NCI-H526 treated with DMSO at 0.1 percent for 48 hours (cell line): ENCODE data around the gene PPARA.

Experiments
- DNase-seq: peaks from one replicate; lab custom pipeline; 2025; lab: John Stamatoyannopoulos, UW

The PPARA gene

GRCh38 chr22:46150034-46150654 lies at the start of gene PPARA:
Gene PPARA (plus strand): TSS chr22:46150526. CDS start chr22:46198384, 47,858 bp downstream.
- DNase-seq, result peak; percentile 42

DNA sequence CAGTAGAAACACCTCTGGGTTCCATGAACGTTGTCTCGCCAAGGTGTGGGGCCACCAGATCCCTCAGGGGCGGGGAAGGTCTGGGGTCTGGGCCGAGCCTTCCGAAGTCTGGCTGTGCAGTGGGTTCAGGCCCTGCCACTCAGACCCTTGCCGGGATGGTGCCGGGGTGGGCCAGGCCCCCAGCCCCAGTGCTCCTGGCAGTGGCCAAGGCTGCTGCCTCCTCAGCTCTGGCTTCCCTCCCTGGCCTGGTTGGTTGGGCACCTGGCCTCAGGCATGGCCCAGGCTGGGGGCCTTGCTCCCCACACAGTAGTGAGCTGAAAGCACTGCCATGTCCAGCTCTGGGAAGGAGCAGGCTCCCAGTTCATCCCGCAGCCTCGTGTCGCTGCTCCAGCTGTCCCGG lies 48.2 kb upstream of the PPARA start:
- DNase-seq, result no peak

DNA sequence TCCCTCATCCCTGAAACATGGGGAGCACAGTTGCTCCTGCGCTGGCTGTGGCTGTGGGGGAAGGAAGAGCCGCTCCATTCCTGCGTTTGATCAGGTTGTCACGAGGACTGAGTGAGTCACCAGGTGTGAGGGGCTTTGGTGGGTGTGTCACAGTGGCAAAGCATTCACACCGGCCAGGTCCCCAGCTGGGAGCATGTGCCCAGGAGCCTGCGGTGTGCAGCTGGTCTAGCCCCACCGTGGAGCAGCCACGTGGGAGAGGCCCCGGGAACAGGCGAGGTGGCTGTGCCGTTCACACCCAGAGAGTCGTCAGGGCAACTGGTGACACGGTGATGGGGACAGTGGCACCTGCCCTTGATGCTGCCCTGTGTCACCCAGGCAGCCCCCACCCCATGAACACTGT lies 47.6 kb upstream of the PPARA start:
- DNase-seq, result no peak

DNA sequence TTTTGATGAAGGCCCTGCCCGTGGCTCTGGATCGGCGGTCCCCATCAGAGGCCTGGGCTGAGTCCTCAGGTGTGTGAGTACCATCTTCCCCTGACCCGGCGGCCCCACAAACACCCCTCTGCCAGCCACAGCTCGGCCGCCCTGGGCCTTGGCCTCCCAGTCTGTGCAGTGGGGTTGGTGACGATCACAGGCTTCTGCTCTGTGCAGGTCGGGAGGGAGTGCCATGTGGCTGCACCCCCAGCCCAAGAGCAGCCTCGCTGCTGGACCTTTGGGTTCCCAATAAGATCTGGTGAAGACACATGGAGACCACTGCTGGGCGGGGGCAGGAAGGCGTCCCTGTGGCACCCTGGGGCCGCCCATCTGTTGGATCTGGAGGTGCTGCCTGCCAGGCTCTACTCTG lies 47.1 kb upstream of the PPARA start:
- DNase-seq, result no peak

- DNase-seq, result no peak
These were observed 46.7 kb upstream of the PPARA start for GRCh38 chr22:46103664-46104063.

DNA sequence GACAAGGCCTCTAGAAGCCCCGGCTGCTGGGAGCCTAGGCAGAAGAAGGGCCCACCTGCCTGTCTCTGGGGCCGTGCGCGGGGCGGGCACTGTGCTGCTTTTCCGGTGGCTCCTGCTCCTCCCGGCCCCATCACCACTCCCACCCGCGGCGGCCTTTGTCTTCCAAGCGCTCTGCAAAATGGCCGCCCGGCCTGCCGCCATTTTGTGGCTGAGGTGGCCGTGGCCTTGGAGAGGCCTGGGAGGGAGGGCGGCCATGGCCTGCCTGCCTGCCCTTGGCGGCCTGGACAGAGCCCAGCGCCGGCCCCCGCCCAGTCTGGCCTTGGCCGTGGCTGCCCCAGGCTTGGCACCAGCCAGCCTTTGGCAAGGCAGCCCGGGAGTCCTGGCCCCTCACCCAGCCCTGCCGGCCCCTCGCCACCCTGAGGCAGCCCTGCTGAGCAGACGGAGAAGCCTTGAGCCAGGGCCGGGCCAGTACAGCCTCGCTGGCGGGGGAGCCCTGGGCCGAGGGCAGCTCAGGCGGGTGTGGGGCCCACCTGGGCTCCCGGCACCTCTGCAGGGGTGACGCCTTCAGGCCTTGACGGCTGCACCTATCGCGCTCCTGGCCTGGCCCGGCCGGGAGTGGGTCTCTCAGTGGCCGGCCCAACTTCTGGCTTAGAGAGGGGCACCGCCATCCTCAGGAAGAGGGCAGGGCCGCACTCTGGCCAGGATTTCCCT lies 46.0 kb upstream of the PPARA start:
- no peak for DNase-seq

GRCh38 chr22:46104881-46105493 lies 45.3 kb upstream of the PPARA start:
- DNase-seq, result no peak

DNA sequence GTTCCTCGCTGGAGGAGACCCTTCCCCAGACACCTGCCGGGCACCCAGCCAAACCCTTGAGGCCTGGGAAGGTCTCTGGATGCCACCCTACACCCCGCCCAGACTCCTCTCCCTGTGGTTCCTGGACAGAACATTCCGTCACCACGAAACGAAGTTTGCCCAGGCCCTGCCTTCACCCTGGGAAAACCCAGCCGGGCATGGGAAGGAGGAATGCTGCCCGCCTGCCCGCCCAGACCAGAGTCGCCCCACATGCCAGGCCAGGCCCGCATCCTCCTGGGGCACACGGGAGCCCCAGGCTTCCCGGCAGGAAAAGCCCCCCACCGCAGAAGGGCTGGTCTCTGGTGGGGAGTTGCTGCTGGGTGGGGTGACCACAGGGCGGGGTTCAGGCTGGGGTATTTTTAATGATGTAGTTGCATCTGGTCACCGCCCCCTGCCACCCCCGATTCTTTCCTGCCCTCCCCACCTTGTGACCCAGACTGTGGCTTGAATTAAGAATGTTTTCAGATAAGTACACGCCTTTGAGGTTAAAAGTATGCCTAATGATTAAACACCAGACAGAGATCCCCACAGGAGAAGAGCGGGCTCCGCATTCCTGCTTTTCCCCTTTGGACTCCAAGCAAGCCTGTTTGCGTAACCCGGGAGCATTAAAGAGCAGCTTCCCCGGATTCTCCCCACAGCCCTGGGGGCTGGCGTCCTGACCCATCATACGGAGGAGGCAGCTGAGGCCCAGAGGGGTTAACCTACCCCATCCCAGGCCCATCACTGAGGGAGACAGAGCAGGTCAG lies 44.6 kb upstream of the PPARA start:
- DNase-seq, result no peak

DNA sequence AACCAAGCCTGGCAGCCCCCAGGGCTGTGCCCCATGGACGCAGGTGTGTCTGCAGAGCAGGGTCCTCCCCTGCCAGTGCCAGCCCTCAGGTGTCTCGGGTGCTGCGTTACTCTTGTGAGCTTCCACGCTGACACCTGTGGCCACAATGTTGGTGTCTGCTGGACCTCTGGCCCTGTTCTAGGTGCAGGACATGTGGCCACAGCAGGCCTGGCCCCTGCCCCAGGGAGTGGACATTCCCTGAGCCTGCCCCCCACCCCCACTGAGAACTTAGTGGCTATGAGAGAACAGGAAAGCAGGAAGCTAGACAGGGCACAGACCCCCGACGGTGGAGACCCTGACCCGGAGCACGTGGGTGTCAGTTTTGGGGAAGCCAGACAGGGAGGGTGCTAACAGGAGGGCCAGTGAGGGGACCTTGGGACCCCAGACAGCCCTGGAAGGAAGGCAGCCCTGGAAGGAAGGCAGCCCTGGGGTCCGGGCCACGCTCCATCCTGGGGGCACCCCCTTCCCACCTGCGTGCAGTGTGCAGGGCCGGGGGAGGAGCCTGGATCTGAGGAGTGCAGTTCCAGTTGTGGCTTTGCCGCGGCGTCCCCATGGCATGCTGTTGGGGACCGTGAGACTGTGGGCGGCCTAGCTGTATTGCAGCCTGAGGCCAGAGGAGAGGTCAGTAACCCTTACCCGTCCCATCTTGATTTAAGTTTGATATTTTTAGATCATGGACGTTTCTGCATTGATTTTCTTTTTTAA lies 43.9 kb upstream of the PPARA start:
- DNase-seq, result no peak

- no peak for DNase-seq
These were observed 43.1 kb upstream of the PPARA start for GRCh38 chr22:46107089-46107664.

DNA sequence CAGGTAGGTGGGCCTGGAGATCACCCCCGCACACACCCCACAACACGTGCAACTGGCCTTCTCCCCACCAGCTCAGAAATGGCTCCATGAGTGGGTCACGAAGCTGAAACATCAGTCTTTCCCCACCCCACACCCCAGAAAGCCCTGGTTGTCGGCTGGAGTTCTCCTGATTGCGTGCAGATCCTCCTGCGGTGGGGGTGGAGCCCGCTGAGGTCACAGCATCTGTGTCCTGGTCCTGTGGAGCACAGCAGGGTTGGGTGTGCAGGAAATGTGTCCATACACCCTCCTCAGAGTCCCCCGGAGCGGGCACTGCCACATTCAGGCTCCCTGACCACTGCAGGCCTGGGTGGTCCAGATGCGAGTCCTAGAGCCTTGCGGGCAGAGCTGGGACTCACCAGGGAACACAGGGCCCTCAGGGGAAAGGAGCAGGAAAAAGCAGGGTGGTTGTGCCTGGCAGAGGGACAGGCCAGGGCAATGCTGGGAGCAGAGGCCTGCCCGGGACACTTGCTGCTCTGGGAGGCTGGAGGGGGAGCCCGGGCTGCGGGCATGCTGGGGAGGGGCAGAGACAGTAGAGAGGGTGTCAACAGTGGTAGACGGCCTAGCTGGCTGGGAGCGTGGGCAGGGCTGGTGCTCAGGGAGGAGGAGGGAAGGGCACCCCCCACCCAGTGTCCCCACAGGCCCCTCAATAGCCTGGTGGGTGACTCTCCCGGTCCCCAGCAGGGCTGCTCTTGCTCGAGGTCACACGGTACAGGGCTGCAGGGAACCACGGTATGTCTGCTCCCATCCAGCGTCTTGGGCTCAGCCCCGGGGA lies 42.4 kb upstream of the PPARA start:
- no peak for DNase-seq

- DNase-seq, result no peak
These were observed 41.5 kb upstream of the PPARA start for GRCh38 chr22:46108564-46109473.

GRCh38 chr22:46109474-46110003 lies 40.8 kb upstream of the PPARA start:
- no peak for DNase-seq

DNA sequence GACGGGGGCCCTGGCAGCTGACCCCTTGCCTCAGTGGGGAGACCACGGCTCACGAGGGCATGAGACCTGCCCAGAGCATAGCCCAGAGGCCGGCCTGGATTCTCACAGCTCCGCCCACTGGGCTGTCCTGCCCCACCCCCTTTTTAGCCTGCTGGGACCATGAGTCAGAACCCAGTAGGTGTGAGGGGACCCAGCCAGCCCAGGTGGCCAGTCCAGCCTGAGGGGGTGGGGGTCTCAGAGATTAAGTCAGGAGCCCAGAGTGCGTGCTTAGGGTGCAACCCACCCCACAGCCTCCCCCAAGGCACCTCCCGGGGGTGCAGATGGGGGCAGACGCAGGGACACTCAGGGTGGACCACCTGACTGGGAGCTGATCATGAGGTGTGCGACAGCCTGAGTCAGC lies 40.1 kb upstream of the PPARA start:
- no peak for DNase-seq

DNA sequence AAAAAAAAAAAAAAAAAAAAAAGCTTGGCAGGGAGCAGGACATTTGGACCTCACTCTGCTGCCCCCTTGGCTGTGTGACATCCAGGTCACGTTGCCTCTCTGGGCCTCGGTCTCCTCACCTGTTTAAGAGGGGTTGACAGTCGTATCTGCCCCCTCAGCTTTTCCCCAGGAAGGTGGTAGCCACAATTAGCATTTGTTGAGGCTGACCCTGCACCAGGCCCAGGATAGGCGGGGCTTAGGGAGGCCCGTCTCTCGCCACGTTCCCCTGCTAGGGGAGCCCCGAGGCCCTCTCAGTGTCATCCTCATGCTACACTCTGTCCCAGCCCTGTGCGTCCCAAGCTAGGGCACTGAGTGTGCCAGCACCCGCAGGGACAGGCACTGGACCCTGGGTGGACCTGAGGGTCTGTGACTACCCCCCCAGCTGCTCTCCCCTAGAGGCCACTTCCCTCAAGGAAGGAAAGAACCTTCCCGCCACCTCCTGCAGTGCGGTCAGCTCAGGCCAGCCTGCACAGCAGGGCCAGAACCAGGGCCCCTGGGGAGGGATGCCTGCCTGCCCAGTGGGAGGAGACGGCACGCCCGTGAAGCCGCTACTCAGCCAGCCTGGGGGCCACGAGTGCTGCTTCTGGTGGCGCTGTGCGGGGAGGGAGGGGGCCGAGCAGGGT lies 38.5 kb upstream of the PPARA start:
- DNase-seq, result no peak

DNA sequence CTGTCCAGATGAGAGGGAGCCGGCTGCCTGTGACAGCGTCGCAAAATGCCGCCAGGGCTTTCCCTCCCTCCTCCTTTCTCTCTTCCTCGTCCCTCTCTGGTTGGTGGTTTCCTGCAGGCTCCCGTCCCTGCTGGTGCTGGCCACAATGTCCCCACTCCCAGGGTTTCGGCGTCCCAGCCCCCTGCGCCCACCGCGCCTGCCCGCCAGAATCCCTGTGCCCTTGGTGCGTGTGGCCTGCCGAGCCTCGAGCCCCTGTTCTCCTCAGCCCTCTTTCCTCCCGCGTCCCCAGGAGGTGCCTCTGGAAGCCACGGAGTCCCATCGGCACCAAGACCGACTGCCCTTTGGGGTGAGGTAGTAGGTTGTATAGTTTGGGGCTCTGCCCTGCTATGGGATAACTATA lies 37.9 kb upstream of the PPARA start:
- no peak for DNase-seq

DNA sequence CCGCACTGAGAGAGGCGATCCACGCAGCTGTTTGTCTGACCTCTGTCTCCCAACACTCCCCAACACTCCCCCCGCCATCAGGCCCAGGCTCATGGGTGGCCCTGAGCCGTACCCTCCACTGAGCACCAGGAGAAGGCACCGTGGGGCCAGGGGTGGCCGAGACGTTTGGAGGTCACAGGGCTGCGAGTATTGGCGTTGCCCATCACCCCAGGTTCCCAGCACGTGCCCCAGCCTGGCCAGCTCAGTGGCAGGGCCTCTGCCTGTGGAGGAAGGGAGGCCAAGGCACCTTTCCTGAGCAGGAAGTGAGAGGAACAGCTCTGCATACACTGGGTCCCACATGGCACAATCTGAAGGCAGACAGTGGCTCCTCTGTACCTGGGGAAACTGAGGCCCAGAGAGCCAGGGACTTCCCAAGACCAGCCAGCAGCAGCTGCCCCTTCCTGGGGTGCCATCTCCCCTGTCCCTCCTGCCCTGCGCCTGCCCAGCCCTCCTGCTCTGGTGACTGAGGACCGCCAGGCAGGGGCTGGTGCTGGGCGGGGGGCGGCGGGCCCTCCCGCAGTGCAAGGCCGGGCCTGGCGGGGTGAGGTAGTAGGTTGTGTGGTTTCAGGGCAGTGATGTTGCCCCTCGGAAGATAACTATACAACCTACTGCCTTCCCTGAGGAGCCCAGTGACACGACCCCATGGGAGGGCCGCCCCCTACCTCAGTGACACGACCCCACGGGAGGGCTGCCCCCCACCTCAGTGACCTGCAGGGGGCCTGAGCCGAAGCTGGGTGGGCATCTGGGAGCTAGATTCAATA lies 37.0 kb upstream of the PPARA start:
- DNase-seq, result no peak

- no peak for DNase-seq
These were observed 36.3 kb upstream of the PPARA start for GRCh38 chr22:46113910-46114517.
